NCI-H524 (cell line): Measurements from ENCODE around the gene NRXN3.

Source experiments
- DNase-seq, 2 experiments: peaks; one replicate each; lab custom pipeline; 2025; lab: John Stamatoyannopoulos, UW

Gene NRXN3

GRCh38 chr14:79468486-79468885 is 1298.3 kb downstream of the NRXN3 start:
- no peak for DNase-seq

- no peak for DNase-seq
Measured at GRCh38 chr14:79473651-79474050, 1303.5 kb downstream of the NRXN3 start.

GRCh38 chr14:79475887-79476532 is 1305.8 kb downstream of the NRXN3 start:
- DNase-seq = no peak

GRCh38 chr14:79476552-79476951 is 1306.4 kb downstream of the NRXN3 start:
- no peak for DNase-seq

GRCh38 chr14:79480212-79480611 is 1310.0 kb downstream of the NRXN3 start:
- DNase-seq = no peak

- no peak for DNase-seq
Measured at GRCh38 chr14:79482825-79483224, 1312.7 kb downstream of the NRXN3 start.

- DNase-seq = peak in 1 of 2 experiments; percentile 9
Measured at GRCh38 chr14:79483477-79484388, 1313.6 kb downstream of the NRXN3 start.

- no peak for DNase-seq
Measured at GRCh38 chr14:79487632-79488031, 1317.5 kb downstream of the NRXN3 start.

- no peak for DNase-seq
Measured at GRCh38 chr14:79491161-79491560, 1321.0 kb downstream of the NRXN3 start.

GRCh38 chr14:79493081-79493645 is 1323.0 kb downstream of the NRXN3 start:
- DNase-seq = no peak

- peak; percentile 89 to 98 for DNase-seq
Measured at GRCh38 chr14:79496701-79497100, 1326.5 kb downstream of the NRXN3 start.

GRCh38 chr14:79500489-79500888 is 1330.3 kb downstream of the NRXN3 start:
- no peak for DNase-seq

GRCh38 chr14:79502136-79502750 is 1332.1 kb downstream of the NRXN3 start:
- DNase-seq = no peak

GRCh38 chr14:79502751-79503148 is 1332.6 kb downstream of the NRXN3 start:
- no peak for DNase-seq

GRCh38 chr14:79510659-79511058 is 1340.5 kb downstream of the NRXN3 start:
- peak; percentile 20 to 59 for DNase-seq

- DNase-seq = peak in 1 of 2 experiments; percentile 22
Measured at GRCh38 chr14:79511146-79511545, 1341.0 kb downstream of the NRXN3 start.

GRCh38 chr14:79513446-79513845 is 1343.3 kb downstream of the NRXN3 start:
- DNase-seq = no peak

- DNase-seq = no peak
Measured at GRCh38 chr14:79514700-79515099, 1344.5 kb downstream of the NRXN3 start.

- no peak for DNase-seq
Measured at GRCh38 chr14:79515158-79515557, 1345.0 kb downstream of the NRXN3 start.

GRCh38 chr14:79516009-79516408 is 1345.8 kb downstream of the NRXN3 start:
- DNase-seq = peak; percentile 84 to 92

- no peak for DNase-seq
Measured at GRCh38 chr14:79525416-79525815, 1355.2 kb downstream of the NRXN3 start.

GRCh38 chr14:79528828-79529416 is 1358.7 kb downstream of the NRXN3 start:
- no peak for DNase-seq
